Superior temporal gyrus (tissue), 1 donor: ENCODE measurements around the gene MTA2.
"Not testable (repeated sequence)": the region's sequence is repeated elsewhere in the genome, so short reads cannot be mapped to it uniquely, and the experiment has no call there.

Source experiments
- DNase-seq: peaks from one replicate; pipeline ENCODE4 v3.0.0-alpha.2; 2016; ENCODE audit errors: extremely low spot score

MTA2 gene

DNA sequence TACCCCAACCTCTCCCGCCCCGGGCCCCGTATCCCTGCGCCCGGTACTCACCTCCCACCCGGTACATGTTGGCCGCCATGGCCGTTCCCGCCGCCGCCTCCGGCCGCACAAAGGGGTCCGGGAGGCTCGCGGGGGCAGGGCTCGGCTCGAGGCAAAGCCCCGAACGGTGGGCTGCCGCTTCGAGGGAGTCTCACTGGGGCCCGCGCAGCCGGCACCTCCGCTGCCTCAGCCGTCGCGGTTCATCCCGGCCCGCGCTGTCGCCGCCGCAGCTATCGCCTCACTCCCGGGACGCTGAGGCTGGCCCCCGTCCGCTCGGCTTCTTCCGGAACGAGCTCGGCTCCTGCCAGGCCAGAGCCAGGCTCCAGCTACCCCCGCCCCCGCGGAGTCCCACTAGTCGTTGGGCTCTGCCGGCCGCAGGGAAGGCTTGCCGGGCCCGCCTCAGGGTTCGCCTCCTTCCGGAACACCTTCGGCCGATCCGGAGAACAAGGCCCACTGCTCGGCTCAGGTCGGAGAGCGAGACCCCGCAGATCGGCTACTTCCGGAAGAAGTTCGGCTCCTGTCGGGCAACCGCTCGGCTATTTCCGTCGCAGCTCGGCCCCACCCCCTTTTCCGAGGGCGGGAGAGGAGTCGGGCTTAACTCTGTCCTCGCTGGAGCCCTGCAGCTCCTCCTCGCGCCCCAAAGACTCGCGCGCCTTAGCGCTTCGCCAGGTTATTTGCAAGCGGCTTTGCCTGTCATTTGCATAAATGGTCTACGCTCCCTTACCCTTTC, at the start of gene MTA2:
MTA2 (minus strand) TSS at position 494 of the 769 bp plus-strand sequence; CDS start at position 79, 415 bp downstream.
- DNase-seq = peak; percentile 99

DNA sequence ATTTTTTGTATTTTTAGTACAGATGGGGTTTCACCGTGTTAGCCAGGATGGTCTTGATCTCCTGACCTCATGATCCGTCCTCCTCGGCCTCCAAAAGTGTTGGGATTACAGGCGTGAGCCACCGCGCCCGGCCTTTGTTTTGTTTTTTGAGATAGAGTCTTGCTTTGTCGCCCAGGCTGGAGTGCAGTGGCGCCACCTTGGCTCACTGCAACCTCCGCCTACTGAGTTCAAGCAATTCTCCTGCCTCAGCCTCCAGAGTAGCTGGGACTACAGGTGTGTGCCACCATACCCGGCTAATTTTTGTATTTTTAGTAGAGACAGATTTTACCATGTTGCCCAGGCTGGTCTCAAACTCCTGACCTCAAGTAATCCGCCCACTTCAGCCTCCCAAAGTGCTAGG, 48.6 kb upstream of the MTA2 start:
- not testable (repeated sequence) for DNase-seq

GRCh38 chr11:62649486-62649885, 47.8 kb upstream of the MTA2 start:
- no peak for DNase-seq

GRCh38 chr11:62648967-62649364, 47.3 kb upstream of the MTA2 start:
- no peak for DNase-seq

DNA sequence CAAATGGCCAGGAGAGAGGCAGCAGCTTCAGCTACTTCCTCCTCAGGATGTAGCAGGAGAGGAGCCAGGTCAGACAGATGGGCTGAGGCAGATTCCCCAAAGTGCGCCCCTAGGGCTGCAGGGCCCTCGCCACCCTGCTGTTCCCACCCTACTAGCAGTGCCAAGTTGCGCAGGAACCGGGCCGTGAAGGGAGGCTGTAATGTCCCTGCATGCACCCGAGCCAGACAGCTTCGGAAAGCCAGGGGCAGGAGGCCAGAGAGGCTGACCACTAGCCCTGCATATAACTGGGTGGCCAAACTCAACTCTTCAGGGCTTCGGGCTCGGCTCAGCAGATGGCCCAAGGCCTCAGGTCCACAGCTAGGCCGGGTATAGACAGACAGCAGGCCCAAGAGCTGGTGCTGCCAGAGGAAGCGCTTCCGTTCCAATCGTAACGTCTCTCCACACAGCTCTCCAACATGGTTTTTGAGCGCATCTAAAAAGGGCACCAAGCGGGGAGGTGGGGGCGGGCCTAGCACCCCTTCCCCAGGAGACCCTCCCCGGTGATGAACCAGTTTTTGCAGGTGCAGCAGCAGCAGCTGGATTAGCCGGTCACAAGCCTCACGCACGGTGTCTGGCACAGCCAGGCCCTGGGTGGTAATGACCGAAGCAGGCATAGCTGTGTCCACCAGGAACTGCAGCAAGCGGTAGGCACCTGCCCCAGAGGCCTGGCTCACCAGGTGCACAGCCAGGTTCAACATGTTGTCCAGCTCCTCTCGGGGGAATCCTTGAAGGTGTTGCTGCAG, 46.7 kb upstream of the MTA2 start:
- no peak for DNase-seq

DNA sequence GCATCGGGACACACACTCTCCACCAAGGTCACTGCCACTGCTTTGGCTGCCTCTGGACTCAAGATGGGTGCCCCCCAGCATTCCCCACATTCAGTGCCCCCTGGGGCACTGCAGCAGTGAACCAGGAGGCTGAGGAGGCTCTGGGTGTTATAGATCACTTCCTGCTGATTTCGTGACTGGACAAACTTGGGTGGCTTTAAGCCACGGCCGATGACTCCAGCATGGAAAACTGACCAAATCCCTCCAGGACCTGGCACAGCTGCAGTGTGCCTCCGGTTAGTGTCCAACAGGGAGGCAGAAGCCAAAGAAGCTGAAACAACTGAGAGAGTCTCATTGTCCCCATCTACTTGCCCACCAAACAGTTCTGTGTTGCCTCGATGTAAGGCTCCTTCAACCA, 45.9 kb upstream of the MTA2 start:
- DNase-seq = no peak

GRCh38 chr11:62646825-62647608, 45.4 kb upstream of the MTA2 start:
- no peak for DNase-seq

- peak; percentile 98 for DNase-seq
Measured at GRCh38 chr11:62645946-62646824, 44.5 kb upstream of the MTA2 start, which contains the start of gene GANAB. TSS of gene GANAB (minus strand) at chr11:62646613. CDS start at chr11:62646599, 14 bp downstream.

DNA sequence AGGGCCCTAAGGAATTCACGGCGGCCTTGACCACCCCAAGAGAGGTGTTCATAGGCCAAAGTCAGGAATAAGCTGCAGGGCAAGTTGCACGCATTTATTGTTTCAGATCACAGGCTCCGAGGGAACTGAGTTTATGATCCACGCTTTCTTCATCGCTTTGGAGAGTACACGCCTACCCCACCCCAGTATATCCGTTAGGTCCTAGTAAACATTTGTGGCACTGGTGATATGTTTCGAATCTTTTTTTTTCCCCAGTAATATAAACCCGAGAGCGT, 43.9 kb upstream of the MTA2 start:
- no peak for DNase-seq

GRCh38 chr11:62644220-62644619, 42.6 kb upstream of the MTA2 start:
- no peak for DNase-seq

DNA sequence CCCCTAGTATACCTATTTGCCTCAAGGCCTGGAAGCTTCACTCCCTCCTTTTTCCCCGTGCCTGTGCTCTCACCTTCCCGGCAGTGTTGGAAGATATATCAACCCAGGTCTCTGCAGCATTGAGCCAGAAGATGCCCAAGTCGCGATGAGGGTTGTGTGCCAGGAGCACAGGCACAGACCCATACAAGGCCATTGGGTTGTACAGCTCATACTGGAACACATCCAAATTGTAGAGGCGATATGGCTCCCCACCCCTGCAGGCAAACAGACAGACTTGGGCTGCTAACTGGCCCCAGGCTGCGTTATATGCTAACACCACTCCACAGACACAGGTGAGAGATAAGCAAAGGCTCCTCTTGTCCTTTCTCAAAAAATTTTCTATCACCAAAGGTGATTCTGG, 30.8 kb upstream of the MTA2 start:
- DNase-seq = no peak

- no peak for DNase-seq
Measured at GRCh38 chr11:62627713-62628112, 26.0 kb upstream of the MTA2 start.

GRCh38 chr11:62622476-62623089, 20.9 kb upstream of the MTA2 start:
- no peak for DNase-seq

GRCh38 chr11:62621567-62622470, 20.2 kb upstream of the MTA2 start, which contains the start of gene B3GAT3:
TSS of gene B3GAT3 (minus strand) at chr11:62621986. CDS start at chr11:62621947, 39 bp downstream.
- peak; percentile 98 for DNase-seq

DNA sequence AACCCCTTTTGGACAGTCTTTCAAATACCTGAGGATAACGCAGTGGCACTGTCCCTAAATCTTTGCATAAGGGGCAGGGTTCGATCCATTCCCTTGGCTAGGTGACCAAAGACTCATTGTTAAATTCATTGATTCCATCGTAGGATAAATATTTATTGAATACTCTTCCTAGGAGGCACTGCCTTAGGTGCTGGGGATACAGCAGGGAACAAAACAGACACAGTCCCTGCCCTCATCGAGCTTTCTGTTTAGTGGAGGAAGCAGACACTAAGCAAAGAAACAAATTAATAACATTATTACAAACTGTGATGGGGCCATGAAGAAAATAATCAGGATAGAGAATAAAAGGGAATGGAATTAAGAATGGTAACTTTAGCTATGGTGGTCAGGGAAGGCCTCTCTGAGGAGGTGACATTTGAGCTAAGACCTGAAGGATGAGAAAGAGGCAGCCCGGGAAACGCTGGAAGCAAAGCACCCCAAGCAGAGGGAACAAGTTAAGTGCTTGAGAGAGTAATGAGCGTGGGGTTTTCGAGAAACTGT, 19.4 kb upstream of the MTA2 start:
- no peak for DNase-seq

- DNase-seq = not testable (repeated sequence)
Measured at GRCh38 chr11:62616957-62617356, 15.3 kb upstream of the MTA2 start.

GRCh38 chr11:62615521-62615920, 13.9 kb upstream of the MTA2 start:
- no peak for DNase-seq

GRCh38 chr11:62614275-62614674, 12.6 kb upstream of the MTA2 start:
- no peak for DNase-seq

DNA sequence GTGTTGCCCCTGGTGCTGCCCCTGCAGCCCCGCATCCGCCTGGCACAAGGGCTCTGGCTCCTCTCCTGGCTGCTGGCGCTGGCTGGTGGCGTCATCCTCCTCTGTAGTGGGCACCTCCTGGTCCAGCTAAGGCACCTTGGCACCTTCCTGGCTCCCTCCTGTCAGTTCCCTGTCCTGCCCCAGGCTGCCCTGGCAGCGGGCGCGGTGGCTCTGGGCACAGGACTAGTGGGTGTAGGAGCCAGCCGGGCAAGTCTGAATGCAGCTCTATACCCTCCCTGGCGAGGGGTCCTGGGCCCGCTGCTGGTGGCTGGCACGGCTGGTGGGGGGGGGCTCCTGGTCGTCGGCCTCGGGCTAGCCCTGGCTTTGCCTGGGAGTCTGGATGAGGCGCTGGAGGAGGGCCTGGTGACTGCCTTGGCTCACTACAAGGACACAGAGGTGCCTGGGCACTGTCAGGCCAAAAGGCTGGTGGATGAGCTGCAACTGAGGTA, 11.7 kb upstream of the MTA2 start:
- no peak for DNase-seq
